WTC11 (cell line): ENCODE data around the gene PDCD6IP.

ENCODE experiments used
- AFF4 ChIP-seq: sonication (generic); formaldehyde crosslinking; IDR thresholded peaks from 2 replicates; pipeline ENCODE4 v1.8.1; 2023; ENCODE audit warnings: mild to moderate bottlenecking, missing genetic modification reagents, borderline replicate concordance
- CREM ChIP-seq: sonication (generic); formaldehyde crosslinking; IDR thresholded peaks from 2 replicates; pipeline ENCODE4 v1.8.1; 2022; ENCODE audit warnings: mild to moderate bottlenecking, missing genetic modification reagents, moderate library complexity
- CTCF ChIP-seq: fragments of 200-600 bp; IDR thresholded peaks from 2 replicates; pipeline ENCODE4 v1.8.0; 2022; ENCODE audit warnings: antibody characterized with exemption
- E2F1 ChIP-seq: sonication (generic); formaldehyde crosslinking; IDR thresholded peaks from 2 replicates; pipeline ENCODE4 v1.8.0; 2022; ENCODE audit warnings: mild to moderate bottlenecking, missing genetic modification reagents
- ERG ChIP-seq: fragments of 250-450 bp; sonication (Bioruptor Pico); IDR thresholded peaks from 2 replicates; pipeline ENCODE4 v1.8.0; 2021; ENCODE audit warnings: mild to moderate bottlenecking
- ESRRA ChIP-seq: sonication (generic); formaldehyde crosslinking; IDR thresholded peaks from 2 replicates; pipeline ENCODE4 v1.8.1; 2022; ENCODE audit warnings: mild to moderate bottlenecking, missing genetic modification reagents, borderline replicate concordance
- GABPB1 ChIP-seq: sonication (generic); formaldehyde crosslinking; IDR thresholded peaks from 2 replicates; pipeline ENCODE4 v1.8.1; 2023; ENCODE audit warnings: mild to moderate bottlenecking, missing genetic modification reagents
- HMGXB4 ChIP-seq: sonication (generic); formaldehyde crosslinking; IDR thresholded peaks from 2 replicates; pipeline ENCODE4 v1.8.1; 2023; ENCODE audit warnings: mild to moderate bottlenecking, moderate library complexity, missing genetic modification reagents
- KAT7 ChIP-seq: sonication (generic); formaldehyde crosslinking; IDR thresholded peaks from 2 replicates; pipeline ENCODE4 v1.8.1; 2023; ENCODE audit warnings: missing genetic modification reagents, mild to moderate bottlenecking, borderline replicate concordance
- MAX ChIP-seq: sonication (generic); formaldehyde crosslinking; IDR thresholded peaks from 2 replicates; pipeline ENCODE4 v1.8.0; 2022; ENCODE audit warnings: mild to moderate bottlenecking, missing genetic modification reagents
- RELA ChIP-seq: sonication (generic); formaldehyde crosslinking; IDR thresholded peaks from 2 replicates; pipeline ENCODE4 v1.8.1; 2022; ENCODE audit warnings: missing genetic modification reagents, mild to moderate bottlenecking, borderline replicate concordance
- RORB ChIP-seq: fragments of 250-450 bp; sonication (Bioruptor Pico); IDR thresholded peaks from 2 replicates; pipeline ENCODE4 v1.9.0; 2021; ENCODE audit warnings: mild to moderate bottlenecking
- USF1 ChIP-seq: sonication (generic); formaldehyde crosslinking; IDR thresholded peaks from 2 replicates; pipeline ENCODE4 v1.8.0; 2022; ENCODE audit warnings: mild to moderate bottlenecking, missing genetic modification reagents
- ZBTB21 ChIP-seq: sonication (generic); formaldehyde crosslinking; IDR thresholded peaks from 2 replicates; pipeline ENCODE4 v1.8.1; 2023; ENCODE audit warnings: mild to moderate bottlenecking, missing genetic modification reagents, borderline replicate concordance

GRCh38 chr3:33885496-33885895, 87.1 kb downstream of the PDCD6IP start:
- no peak for TF ChIP-seq CTCF
- TF ChIP-seq RORB (CRISPR knock-in tag), result no peak
- no peak for TF ChIP-seq ZBTB21 (CRISPR knock-in tag)
- TF ChIP-seq ESRRA (CRISPR knock-in tag), result no peak
- no peak for TF ChIP-seq ERG (CRISPR knock-in tag)
- no peak for TF ChIP-seq RELA
- TF ChIP-seq MAX (CRISPR knock-in tag), result no peak
- TF ChIP-seq USF1 (CRISPR knock-in tag), result no peak
- no peak for TF ChIP-seq HMGXB4 (CRISPR knock-in tag)
- TF ChIP-seq CREM, result no peak
- no peak for TF ChIP-seq AFF4
- TF ChIP-seq GABPB1 (CRISPR knock-in tag), result no peak
- TF ChIP-seq E2F1 (CRISPR knock-in tag), result no peak
- no peak for TF ChIP-seq KAT7 (CRISPR knock-in tag)
